ENCODE measurements around the gene RCL1. TPM values are rescaled to one million over a fixed set of nuclear protein-coding genes. Genes with fewer than 3 reads are reported as not detected.

Gene RCL1
- total and polyA plus RNA-seq, 2 donors, result 18.0 to 18.8 TPM

GRCh38 chr9:4811824-4812223, 19.1 kb downstream of the RCL1 start:
- Histone ChIP-seq H3K4me1 (ENCODE audit: insufficient read depth) (no peaks in the 10 kb centered on the region), H3K36me3 (ENCODE audit: insufficient read depth) (no peaks in the 10 kb centered on the region), H3K4me3 (ENCODE audit: low read depth, low read length) (no peak overlapping the region), H3K27ac (ENCODE audit: low read depth) (no peak overlapping the region)
- no peak for DNase-seq (ENCODE audit: extremely low spot score)

GRCh38 chr9:4812858-4813257, 20.1 kb downstream of the RCL1 start:
- DNase-seq (ENCODE audit: extremely low spot score), result no peak
- 80% methylated on average over 2 of the region's 2 CpGs for WGBS

GRCh38 chr9:4814913-4815312, 22.2 kb downstream of the RCL1 start:
- Histone ChIP-seq H3K36me3 (ENCODE audit: insufficient read depth) (no peaks in the 10 kb centered on the region), H3K4me1 (ENCODE audit: insufficient read depth) (no peaks in the 10 kb centered on the region), H3K27ac (ENCODE audit: low read depth) (no peak overlapping the region), H3K4me3 (ENCODE audit: low read depth, low read length) (no peak overlapping the region)
- DNase-seq (ENCODE audit: extremely low spot score), result no peak

More at GRCh38 chr9:4812858-4813257, 20.1 kb downstream of the RCL1 start:
- no peak overlapping the region for H3K4me3 ChIP-seq (ENCODE audit: low read depth, low read length)
- no peaks in the 10 kb centered on the region for H3K36me3 ChIP-seq (ENCODE audit: insufficient read depth)
- H3K27ac ChIP-seq (ENCODE audit: low read depth), result no peak overlapping the region
- H3K4me1 ChIP-seq (ENCODE audit: insufficient read depth), result no peaks in the 10 kb centered on the region

- no peak for DNase-seq (ENCODE audit: extremely low spot score)
- Histone ChIP-seq H3K4me3 (ENCODE audit: low read depth, low read length) (no peak overlapping the region), H3K4me1 (ENCODE audit: insufficient read depth) (no peaks in the 10 kb centered on the region), H3K27ac (ENCODE audit: low read depth) (no peak overlapping the region), H3K36me3 (ENCODE audit: insufficient read depth) (no peaks in the 10 kb centered on the region)
- 90% methylated on average over 7 of the region's 7 CpGs for WGBS
These were observed 22.7 kb downstream of the RCL1 start for GRCh38 chr9:4815381-4815956.

- Histone ChIP-seq H3K27ac (ENCODE audit: low read depth) (no peak overlapping the region), H3K4me3 (ENCODE audit: low read depth, low read length) (no peak overlapping the region), H3K4me1 (ENCODE audit: insufficient read depth) (no peaks in the 10 kb centered on the region), H3K36me3 (ENCODE audit: insufficient read depth) (no peaks in the 10 kb centered on the region)
- WGBS, result 80% methylated on average over 6 of the region's 6 CpGs
- no peak for DNase-seq (ENCODE audit: extremely low spot score)
These were observed 27.4 kb downstream of the RCL1 start for GRCh38 chr9:4820168-4820567.

- WGBS, result 85% methylated on average over 2 of the region's 2 CpGs
- no peak for DNase-seq (ENCODE audit: extremely low spot score)
- Histone ChIP-seq H3K4me3 (ENCODE audit: low read depth, low read length) (no peak overlapping the region), H3K36me3 (ENCODE audit: insufficient read depth) (no peaks in the 10 kb centered on the region), H3K27ac (ENCODE audit: low read depth) (no peak overlapping the region), H3K4me1 (ENCODE audit: insufficient read depth) (no peaks in the 10 kb centered on the region)
These were observed 28.4 kb downstream of the RCL1 start for GRCh38 chr9:4821133-4821532.

- Histone ChIP-seq H3K4me3 (ENCODE audit: low read depth, low read length) (no peak overlapping the region), H3K4me1 (ENCODE audit: insufficient read depth) (no peaks in the 10 kb centered on the region), H3K27ac (ENCODE audit: low read depth) (no peak overlapping the region), H3K36me3 (ENCODE audit: insufficient read depth) (no peaks in the 10 kb centered on the region)
- DNase-seq (ENCODE audit: extremely low spot score), result no peak
These were observed 29.3 kb downstream of the RCL1 start for GRCh38 chr9:4822057-4822456.

GRCh38 chr9:4826417-4827166, 33.8 kb downstream of the RCL1 start:
- H3K4me1 ChIP-seq (ENCODE audit: insufficient read depth), result no peaks in the 10 kb centered on the region
- WGBS, result 94% methylated on average over 7 of the region's 7 CpGs
- no peaks in the 10 kb centered on the region for H3K36me3 ChIP-seq (ENCODE audit: insufficient read depth)
- DNase-seq (ENCODE audit: extremely low spot score), result no peak
- H3K27ac ChIP-seq (ENCODE audit: low read depth), result no peak overlapping the region
- no peak overlapping the region for H3K4me3 ChIP-seq (ENCODE audit: low read depth, low read length)

GRCh38 chr9:4827224-4827623, 34.5 kb downstream of the RCL1 start:
- Histone ChIP-seq H3K4me1 (ENCODE audit: insufficient read depth) (no peaks in the 10 kb centered on the region), H3K4me3 (ENCODE audit: low read depth, low read length) (no peak overlapping the region), H3K36me3 (ENCODE audit: insufficient read depth) (no peaks in the 10 kb centered on the region), H3K27ac (ENCODE audit: low read depth) (no peak overlapping the region)
- no peak for DNase-seq (ENCODE audit: extremely low spot score)
- whole genome bisulfite sequencing, result 93% methylated on average over 2 of the region's 2 CpGs

- no peaks in the 10 kb centered on the region for H3K4me1 ChIP-seq (ENCODE audit: insufficient read depth)
- H3K36me3 ChIP-seq (ENCODE audit: insufficient read depth), result no peaks in the 10 kb centered on the region
- DNase-seq (ENCODE audit: extremely low spot score), result no peak
- no peak overlapping the region for H3K27ac ChIP-seq (ENCODE audit: low read depth)
- no peak overlapping the region for H3K4me3 ChIP-seq (ENCODE audit: low read depth, low read length)
- 80% methylated on average over 2 of the region's 2 CpGs for WGBS
These were observed 36.0 kb downstream of the RCL1 start for GRCh38 chr9:4828761-4829160.

GRCh38 chr9:4829969-4830368, 37.2 kb downstream of the RCL1 start:
- Histone ChIP-seq H3K4me1 (ENCODE audit: insufficient read depth) (no peaks in the 10 kb centered on the region), H3K4me3 (ENCODE audit: low read depth, low read length) (no peak overlapping the region), H3K27ac (ENCODE audit: low read depth) (no peak overlapping the region), H3K36me3 (ENCODE audit: insufficient read depth) (no peaks in the 10 kb centered on the region)
- WGBS, result 45% methylated on average over 1 of the region's 1 CpG
- DNase-seq (ENCODE audit: extremely low spot score), result no peak

GRCh38 chr9:4830699-4831098, 38.0 kb downstream of the RCL1 start:
- Histone ChIP-seq H3K4me1 (ENCODE audit: insufficient read depth) (no peaks in the 10 kb centered on the region), H3K4me3 (ENCODE audit: low read depth, low read length) (no peak overlapping the region), H3K27ac (ENCODE audit: low read depth) (no peak overlapping the region), H3K36me3 (ENCODE audit: insufficient read depth) (no peaks in the 10 kb centered on the region)
- 87% methylated on average over 5 of the region's 5 CpGs for WGBS
- DNase-seq (ENCODE audit: extremely low spot score), result no peak

- H3K4me1 ChIP-seq (ENCODE audit: insufficient read depth), result no peaks in the 10 kb centered on the region
These were observed 38.4 kb downstream of the RCL1 start for GRCh38 chr9:4831119-4831518.

GRCh38 chr9:4831944-4832343, 39.2 kb downstream of the RCL1 start:
- H3K36me3 ChIP-seq (ENCODE audit: insufficient read depth), result no peaks in the 10 kb centered on the region
- 87% methylated on average over 3 of the region's 3 CpGs for WGBS
- H3K4me3 ChIP-seq (ENCODE audit: low read depth, low read length), result no peak overlapping the region
- H3K4me1 ChIP-seq (ENCODE audit: insufficient read depth), result no peaks in the 10 kb centered on the region
- no peak overlapping the region for H3K27ac ChIP-seq (ENCODE audit: low read depth)
- no peak for DNase-seq (ENCODE audit: extremely low spot score)

More at GRCh38 chr9:4831119-4831518, 38.4 kb downstream of the RCL1 start:
- no peak overlapping the region for H3K27ac ChIP-seq (ENCODE audit: low read depth)
- no peak for DNase-seq (ENCODE audit: extremely low spot score)
- H3K36me3 ChIP-seq (ENCODE audit: insufficient read depth), result no peaks in the 10 kb centered on the region
- no peak overlapping the region for H3K4me3 ChIP-seq (ENCODE audit: low read depth, low read length)
- WGBS, result 85% methylated on average over 5 of the region's 5 CpGs
